ENCODE measurements around the gene EIF4G1. TPM values are rescaled to one million over a fixed set of nuclear protein-coding genes. Genes with fewer than 3 reads are reported as not detected.

The EIF4G1 gene
- total RNA-seq, 1 experiment from 2014 or later, result 798 TPM

DNA sequence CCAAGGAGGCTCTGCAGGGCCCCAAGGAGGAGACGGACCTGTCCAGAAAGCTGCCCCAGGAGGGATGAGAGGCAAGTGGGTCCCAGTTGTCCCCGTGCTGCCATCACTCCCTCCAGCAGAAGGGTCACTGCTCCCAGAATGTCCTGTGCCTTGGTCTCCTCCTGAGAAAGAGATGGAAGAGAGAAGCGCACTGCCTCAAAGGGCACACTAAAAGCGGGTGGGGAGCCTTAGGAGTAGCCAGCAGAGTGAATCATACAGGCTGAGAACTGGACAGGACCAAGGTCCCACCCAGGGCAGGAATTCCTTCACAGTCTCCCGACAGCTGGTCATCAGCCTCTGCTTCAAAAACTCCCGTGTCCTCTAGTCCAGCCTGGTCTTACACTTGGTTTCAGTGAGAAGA, 59.0 kb downstream of the EIF4G1 start:
- POLR2A ChIA-PET, result no interaction called here
- 0 out of 2 replicates have a peak, but pooled peaks cover 6% of the 10 kb centered on the region for H3K36me3 ChIP-seq (ENCODE audit: control insufficient read depth, insufficient read depth, low read length)
- H3K27ac ChIP-seq (ENCODE audit: low read length), result no peak overlapping the region
- in situ Hi-C loops (cut with HindIII; ENCODE audit: low pct_unique_long_range_greater_than_20kb, low sequenced_read_pairs) (no loop called here), intact Hi-C loops (cut with micrococcal nuclease; ENCODE audit: unreplicated experiment) (loop anchor here (10.0 kb wide), 1 partner anchor 141 kb away; no protein-coding TSS in a partner anchor)
- H3K4me3 ChIP-seq (ENCODE audit: low read depth in 2 of 2, low read length in 2 of 2), result no peak overlapping the region
- peaks cover 12% of the 10 kb centered on the region for H3K4me1 ChIP-seq (ENCODE audit: control insufficient read depth, insufficient read depth, low read length)
- peaks cover 8% of the 10 kb centered on the region for H3K27me3 ChIP-seq (ENCODE audit: control insufficient read depth, insufficient read depth, low read length)
- H3K9me3 ChIP-seq (ENCODE audit: control insufficient read depth, insufficient read depth, low read depth, low read length), result no peaks in the 10 kb centered on the region
- DNase-seq (ENCODE audit: low read depth, low spot score), result no peak
- no TSS peak for BruUV-seq (replicated peaks)
- CTCF ChIA-PET, result interaction anchor here (4.4 kb wide), 1 partner anchor 167 kb away, joined by 53 read pairs; no protein-coding TSS in a partner anchor
- TF ChIP-seq TCF7L2 (IDR thresholded peaks at IDR 0.05; ENCODE audit: low read depth, low read length), result no peak
- no peak for TF ChIP-seq SIN3A (IDR thresholded peaks at IDR 0.05; ENCODE audit: borderline replicate concordance, insufficient read depth, low read depth, low read length)
- TF ChIP-seq, protein P1, sequence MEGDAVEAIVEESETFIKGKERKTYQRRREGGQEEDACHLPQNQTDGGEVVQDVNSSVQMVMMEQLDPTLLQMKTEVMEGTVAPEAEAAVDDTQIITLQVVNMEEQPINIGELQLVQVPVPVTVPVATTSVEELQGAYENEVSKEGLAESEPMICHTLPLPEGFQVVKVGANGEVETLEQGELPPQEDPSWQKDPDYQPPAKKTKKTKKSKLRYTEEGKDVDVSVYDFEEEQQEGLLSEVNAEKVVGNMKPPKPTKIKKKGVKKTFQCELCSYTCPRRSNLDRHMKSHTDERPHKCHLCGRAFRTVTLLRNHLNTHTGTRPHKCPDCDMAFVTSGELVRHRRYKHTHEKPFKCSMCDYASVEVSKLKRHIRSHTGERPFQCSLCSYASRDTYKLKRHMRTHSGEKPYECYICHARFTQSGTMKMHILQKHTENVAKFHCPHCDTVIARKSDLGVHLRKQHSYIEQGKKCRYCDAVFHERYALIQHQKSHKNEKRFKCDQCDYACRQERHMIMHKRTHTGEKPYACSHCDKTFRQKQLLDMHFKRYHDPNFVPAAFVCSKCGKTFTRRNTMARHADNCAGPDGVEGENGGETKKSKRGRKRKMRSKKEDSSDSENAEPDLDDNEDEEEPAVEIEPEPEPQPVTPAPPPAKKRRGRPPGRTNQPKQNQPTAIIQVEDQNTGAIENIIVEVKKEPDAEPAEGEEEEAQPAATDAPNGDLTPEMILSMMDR (IDR thresholded peaks at IDR 0.05), result no peak
- TF ChIP-seq POLR2AphosphoS5 (IDR thresholded peaks at IDR 0.05; ENCODE audit: low read depth, low read length), result no peak
- TF ChIP-seq, protein P2, sequence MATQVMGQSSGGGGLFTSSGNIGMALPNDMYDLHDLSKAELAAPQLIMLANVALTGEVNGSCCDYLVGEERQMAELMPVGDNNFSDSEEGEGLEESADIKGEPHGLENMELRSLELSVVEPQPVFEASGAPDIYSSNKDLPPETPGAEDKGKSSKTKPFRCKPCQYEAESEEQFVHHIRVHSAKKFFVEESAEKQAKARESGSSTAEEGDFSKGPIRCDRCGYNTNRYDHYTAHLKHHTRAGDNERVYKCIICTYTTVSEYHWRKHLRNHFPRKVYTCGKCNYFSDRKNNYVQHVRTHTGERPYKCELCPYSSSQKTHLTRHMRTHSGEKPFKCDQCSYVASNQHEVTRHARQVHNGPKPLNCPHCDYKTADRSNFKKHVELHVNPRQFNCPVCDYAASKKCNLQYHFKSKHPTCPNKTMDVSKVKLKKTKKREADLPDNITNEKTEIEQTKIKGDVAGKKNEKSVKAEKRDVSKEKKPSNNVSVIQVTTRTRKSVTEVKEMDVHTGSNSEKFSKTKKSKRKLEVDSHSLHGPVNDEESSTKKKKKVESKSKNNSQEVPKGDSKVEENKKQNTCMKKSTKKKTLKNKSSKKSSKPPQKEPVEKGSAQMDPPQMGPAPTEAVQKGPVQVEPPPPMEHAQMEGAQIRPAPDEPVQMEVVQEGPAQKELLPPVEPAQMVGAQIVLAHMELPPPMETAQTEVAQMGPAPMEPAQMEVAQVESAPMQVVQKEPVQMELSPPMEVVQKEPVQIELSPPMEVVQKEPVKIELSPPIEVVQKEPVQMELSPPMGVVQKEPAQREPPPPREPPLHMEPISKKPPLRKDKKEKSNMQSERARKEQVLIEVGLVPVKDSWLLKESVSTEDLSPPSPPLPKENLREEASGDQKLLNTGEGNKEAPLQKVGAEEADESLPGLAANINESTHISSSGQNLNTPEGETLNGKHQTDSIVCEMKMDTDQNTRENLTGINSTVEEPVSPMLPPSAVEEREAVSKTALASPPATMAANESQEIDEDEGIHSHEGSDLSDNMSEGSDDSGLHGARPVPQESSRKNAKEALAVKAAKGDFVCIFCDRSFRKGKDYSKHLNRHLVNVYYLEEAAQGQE (IDR thresholded peaks at IDR 0.05; ENCODE audit: insufficient read depth in 1 of 2, low read depth in 2 of 2, low read length in 1 of 2), result no peak
- ATAC-seq, result no peak

DNA sequence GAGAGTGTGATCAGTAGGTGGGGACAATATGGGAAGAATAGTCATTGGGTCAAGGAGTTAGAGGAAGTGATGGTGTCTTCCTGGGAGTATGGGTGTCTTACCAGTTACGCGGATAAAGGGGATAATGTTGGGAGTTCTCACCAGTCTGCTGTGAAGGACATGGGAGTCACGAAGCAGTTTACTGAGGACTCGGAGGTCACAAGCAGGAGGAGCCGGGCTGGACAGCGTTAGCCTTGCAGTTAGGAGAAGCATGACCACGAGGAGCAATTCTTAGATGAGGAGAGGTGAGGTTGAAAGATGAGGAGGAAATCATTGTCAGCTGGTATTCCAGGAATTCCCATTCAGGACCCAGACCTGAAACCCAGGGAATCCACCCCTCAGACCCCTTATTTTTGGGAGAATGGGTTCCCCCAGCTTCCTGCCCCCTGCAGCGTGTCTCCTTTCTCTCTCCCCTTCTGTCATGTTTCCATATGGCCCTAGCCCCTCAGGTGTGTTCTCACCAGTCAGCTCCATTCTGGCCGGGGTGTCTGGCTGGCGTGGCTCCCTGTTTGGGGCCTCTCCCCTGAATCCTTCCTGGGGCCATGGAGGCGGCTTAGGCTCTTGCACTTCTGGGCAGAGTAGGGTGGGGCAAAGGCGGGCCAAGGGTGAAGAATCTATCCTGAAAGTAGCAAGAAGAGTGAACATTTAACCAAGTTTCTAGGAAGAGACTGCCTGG, 61.5 kb downstream of the EIF4G1 start:
- in situ Hi-C loops (cut with HindIII; ENCODE audit: low pct_unique_long_range_greater_than_20kb, low sequenced_read_pairs) (no loop called here), intact Hi-C loops (cut with micrococcal nuclease; ENCODE audit: unreplicated experiment) (loop anchor here (10.0 kb wide), 1 partner anchor 139 kb away; no protein-coding TSS in a partner anchor)
- Histone ChIP-seq H3K27me3 (ENCODE audit: control insufficient read depth, insufficient read depth, low read length) (peaks cover 16% of the 10 kb centered on the region), H3K27ac (ENCODE audit: low read length) (no peak overlapping the region), H3K4me3 (ENCODE audit: low read depth in 2 of 2, low read length in 2 of 2) (no peak overlapping the region), H3K4me1 (ENCODE audit: control insufficient read depth, insufficient read depth, low read length) (peaks cover 12% of the 10 kb centered on the region), H3K9me3 (ENCODE audit: control insufficient read depth, insufficient read depth, low read depth, low read length) (no peaks in the 10 kb centered on the region), H3K36me3 (ENCODE audit: control insufficient read depth, insufficient read depth, low read length) (no peaks in the 10 kb centered on the region)
- no TSS peak for BruUV-seq (replicated peaks)
- ATAC-seq (no peak), DNase-seq (ENCODE audit: low read depth, low spot score) (no peak)
- TF ChIP-seq POLR2AphosphoS5 (IDR thresholded peaks at IDR 0.05; ENCODE audit: low read depth, low read length) (no peak), TCF7L2 (IDR thresholded peaks at IDR 0.05; ENCODE audit: low read depth, low read length) (no peak), SIN3A (IDR thresholded peaks at IDR 0.05; ENCODE audit: borderline replicate concordance, insufficient read depth, low read depth, low read length) (no peak)
- TF ChIP-seq, protein P2 (IDR thresholded peaks at IDR 0.05; ENCODE audit: insufficient read depth in 1 of 2, low read depth in 2 of 2, low read length in 1 of 2), result no peak
- TF ChIP-seq, protein P1 (IDR thresholded peaks at IDR 0.05), result no peak
- CTCF ChIA-PET, result interaction anchor here (0.7 kb wide), 1 partner anchor 155 kb away, joined by 4 read pairs; no protein-coding TSS in a partner anchor
- POLR2A ChIA-PET, result no interaction called here
